NT2/D1 (cell line): ENCODE measurements around the gene CAMTA1.

Experiments used
- SUZ12 ChIP-seq: IDR thresholded peaks from 2 replicates; pipeline ENCODE4 v1.6.1; 2011; ENCODE audit not compliant: insufficient read length, insufficient read depth; ENCODE audit errors: extremely low read depth
- YY1 ChIP-seq: IDR thresholded peaks from 2 replicates; pipeline ENCODE4 v1.6.1; 2011; ENCODE audit not compliant: insufficient read length, insufficient read depth
- ZNF274 ChIP-seq: IDR thresholded peaks from 2 replicates; pipeline ENCODE4 v1.6.1; 2011; ENCODE audit warnings: mild to moderate bottlenecking, low read depth, low read length

DNA sequence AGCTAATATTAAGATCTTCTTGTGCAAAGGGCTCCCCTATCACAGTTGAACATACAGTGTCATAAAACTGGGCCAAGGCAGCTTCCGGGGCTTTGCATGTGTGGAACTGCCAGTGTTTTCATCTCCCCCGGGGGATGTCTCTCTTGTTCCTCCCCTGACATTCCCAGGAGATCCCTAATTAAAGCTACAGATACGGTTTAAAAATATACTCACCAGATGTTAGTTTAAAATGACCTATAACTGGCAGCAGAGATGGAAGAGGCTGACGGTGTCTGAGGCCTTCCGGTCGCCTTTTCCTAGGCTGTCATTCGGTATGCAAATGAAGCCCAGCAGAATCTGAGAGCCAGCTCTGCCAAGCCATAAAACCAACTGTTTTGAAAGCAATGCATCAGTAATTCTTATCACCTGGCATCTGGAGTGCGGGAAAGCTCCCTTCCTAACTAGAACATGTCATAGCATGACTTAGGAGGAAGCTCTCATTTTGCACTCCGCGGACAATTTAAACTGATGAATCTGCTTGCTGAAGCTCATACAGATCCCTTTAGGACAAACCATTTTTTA, 549.3 kb downstream of the CAMTA1 start:
- no peak for TF ChIP-seq YY1
- no peak for TF ChIP-seq ZNF274
- no peak for TF ChIP-seq SUZ12
